DND-41 (cell line): ENCODE data around the gene VCP.

ENCODE experiments used
- ATAC-seq: fragments of 200-7000 bp; cut with Tn5 transposase; 3 replicates; pipeline ENCODE4 v1.9.1; 2021; ENCODE audit warnings: low read depth; ENCODE audit not compliant: insufficient read depth
- DNase-seq: peaks from one replicate; pipeline ENCODE4 v3.0.0-alpha.2; 2020
- H2AFZ ChIP-seq: 2 replicates; pipeline ENCODE4 v1.6.0; 2012; ENCODE audit warnings: low read depth, low read length
- H3K27ac ChIP-seq: 2 replicates; pipeline ENCODE4 v1.5.1; 2012; ENCODE audit warnings: low read length, inconsistent platforms
- H3K27me3 ChIP-seq: fragments of 200-600 bp; sonication (generic); 2 replicates; pipeline ENCODE4 v1.6.0; 2012; ENCODE audit warnings: low read length, mild to moderate bottlenecking, inconsistent platforms; ENCODE audit not compliant: insufficient read depth, poor library complexity
- H3K36me3 ChIP-seq: 2 replicates; pipeline ENCODE4 v1.5.1; 2012; ENCODE audit warnings: low read length, inconsistent platforms; ENCODE audit not compliant: insufficient read depth
- H3K4me1 ChIP-seq: 2 replicates; pipeline ENCODE4 v1.5.1; 2012; ENCODE audit warnings: mild to moderate bottlenecking, low read length; ENCODE audit not compliant: insufficient read depth
- H3K4me2 ChIP-seq: 2 replicates; pipeline ENCODE4 v1.6.0; 2012; ENCODE audit warnings: mild to moderate bottlenecking, moderate library complexity, low read length, inconsistent platforms; ENCODE audit not compliant: insufficient read depth
- H3K4me3 ChIP-seq, 2 experiments: fragments of 200-600 bp in 1 of 2; shearing (Covaris generic) in 1 of 2; 2 replicates each; pipeline ENCODE4 v1.5.1; 2012 to 2016; ENCODE audit warnings: inconsistent platforms in 2 of 2, low read length in 2 of 2, mild to moderate bottlenecking in 2 of 2, low read depth in 1 of 2, moderate library complexity in 1 of 2
- H3K79me2 ChIP-seq: 2 replicates; pipeline ENCODE4 v1.6.0; 2012; ENCODE audit warnings: low read length, inconsistent platforms; ENCODE audit not compliant: insufficient read depth
- H3K9ac ChIP-seq: 2 replicates; pipeline ENCODE4 v1.6.0; 2012; ENCODE audit warnings: low read depth, mild to moderate bottlenecking, inconsistent platforms, low read length, moderate library complexity
- H3K9me3 ChIP-seq: 2 replicates; pipeline ENCODE4 v1.5.1; 2012; ENCODE audit warnings: low read length, moderate library complexity, mild to moderate bottlenecking, inconsistent platforms; ENCODE audit not compliant: insufficient read depth, severe bottlenecking
- H4K20me1 ChIP-seq: 2 replicates; pipeline ENCODE4 v1.6.0; 2012; ENCODE audit warnings: low read length; ENCODE audit not compliant: insufficient read depth
- EZH2 ChIP-seq: IDR thresholded peaks from 3 replicates; pipeline ENCODE4 v1.6.1; 2012; ENCODE audit warnings: borderline replicate concordance, low read depth, mild to moderate bottlenecking, moderate library complexity, low read length, inconsistent platforms; ENCODE audit not compliant: severe bottlenecking
- TF ChIP-seq, protein P1 (sequence below): IDR thresholded peaks from 2 replicates; pipeline ENCODE4 v1.5.1; 2012; ENCODE audit warnings: borderline replicate concordance, low read length, moderate library complexity, mild to moderate bottlenecking; ENCODE audit not compliant: poor library complexity, severe bottlenecking; ENCODE audit errors: extremely low read depth

VCP gene

DNA sequence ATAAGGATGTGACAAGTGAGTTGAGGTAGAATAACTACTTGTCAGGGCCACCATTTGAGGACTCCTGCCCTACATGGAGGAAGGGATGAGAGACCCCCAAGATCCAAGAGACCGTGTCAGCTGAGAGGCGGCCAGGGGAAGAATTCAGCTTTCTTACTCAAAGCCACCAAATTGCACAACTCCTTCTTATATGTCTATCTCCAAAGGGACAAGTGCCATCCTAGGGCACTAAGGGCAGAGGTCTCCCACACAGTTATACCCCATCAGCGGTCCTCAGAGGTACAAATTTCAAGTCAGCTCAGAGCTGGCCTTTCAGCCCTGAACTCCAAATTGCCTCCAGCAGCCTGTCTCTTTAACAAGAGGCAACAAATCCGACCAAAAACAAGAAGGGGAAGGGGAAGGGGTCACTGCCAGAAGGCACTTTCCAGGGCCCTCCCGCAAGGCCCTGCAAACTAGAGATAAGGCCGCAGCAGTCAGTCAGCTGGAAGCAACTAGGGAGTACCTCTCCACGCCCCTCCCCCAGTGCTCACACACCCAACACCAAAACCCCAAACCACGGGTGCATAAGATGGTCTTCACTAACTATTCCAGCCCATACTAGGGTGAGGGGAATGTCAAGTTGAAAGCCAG, 36.6 kb upstream of the VCP start:
- Histone ChIP-seq H3K9ac (no peak overlapping the region), H3K79me2 (no peaks in the 10 kb centered on the region)

GRCh38 chr9:35108461-35108860, 36.0 kb upstream of the VCP start:
- no peaks in the 10 kb centered on the region; the same call in 1 of the 2 replicates for H3K36me3 ChIP-seq
- no peaks in the 10 kb centered on the region for H4K20me1 ChIP-seq
- no peaks in the 10 kb centered on the region for H3K79me2 ChIP-seq
- no peak overlapping the region for H3K9ac ChIP-seq
- no peaks in the 10 kb centered on the region for H3K27me3 ChIP-seq
- H3K4me2 ChIP-seq = no peak overlapping the region
- peaks cover 28% of the 10 kb centered on the region for H3K4me1 ChIP-seq
- no peak overlapping the region for H3K4me3 ChIP-seq
- H3K9me3 ChIP-seq = no peaks in the 10 kb centered on the region
- DNase-seq (no peak), ATAC-seq (no peak)
- H2AFZ ChIP-seq = no peak overlapping the region
- no peak for TF ChIP-seq EZH2
- TF ChIP-seq, protein P1, sequence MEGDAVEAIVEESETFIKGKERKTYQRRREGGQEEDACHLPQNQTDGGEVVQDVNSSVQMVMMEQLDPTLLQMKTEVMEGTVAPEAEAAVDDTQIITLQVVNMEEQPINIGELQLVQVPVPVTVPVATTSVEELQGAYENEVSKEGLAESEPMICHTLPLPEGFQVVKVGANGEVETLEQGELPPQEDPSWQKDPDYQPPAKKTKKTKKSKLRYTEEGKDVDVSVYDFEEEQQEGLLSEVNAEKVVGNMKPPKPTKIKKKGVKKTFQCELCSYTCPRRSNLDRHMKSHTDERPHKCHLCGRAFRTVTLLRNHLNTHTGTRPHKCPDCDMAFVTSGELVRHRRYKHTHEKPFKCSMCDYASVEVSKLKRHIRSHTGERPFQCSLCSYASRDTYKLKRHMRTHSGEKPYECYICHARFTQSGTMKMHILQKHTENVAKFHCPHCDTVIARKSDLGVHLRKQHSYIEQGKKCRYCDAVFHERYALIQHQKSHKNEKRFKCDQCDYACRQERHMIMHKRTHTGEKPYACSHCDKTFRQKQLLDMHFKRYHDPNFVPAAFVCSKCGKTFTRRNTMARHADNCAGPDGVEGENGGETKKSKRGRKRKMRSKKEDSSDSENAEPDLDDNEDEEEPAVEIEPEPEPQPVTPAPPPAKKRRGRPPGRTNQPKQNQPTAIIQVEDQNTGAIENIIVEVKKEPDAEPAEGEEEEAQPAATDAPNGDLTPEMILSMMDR = no peak
- H3K27ac ChIP-seq = no peak overlapping the region

More for the DNA sequence above, 36.6 kb upstream of the VCP start:
- no peak for ATAC-seq
- H3K36me3 ChIP-seq = no peaks in the 10 kb centered on the region; the same call in 1 of the 2 replicates
- no peak for TF ChIP-seq EZH2
- no peak overlapping the region for H2AFZ ChIP-seq
- H3K9me3 ChIP-seq = no peaks in the 10 kb centered on the region
- H3K4me2 ChIP-seq = no peak overlapping the region
- H4K20me1 ChIP-seq = no peaks in the 10 kb centered on the region
- H3K27me3 ChIP-seq = no peaks in the 10 kb centered on the region
- H3K27ac ChIP-seq = no peak overlapping the region
- no peak overlapping the region for H3K4me3 ChIP-seq
- DNase-seq = no peak
- peaks cover 28% of the 10 kb centered on the region for H3K4me1 ChIP-seq

DNA sequence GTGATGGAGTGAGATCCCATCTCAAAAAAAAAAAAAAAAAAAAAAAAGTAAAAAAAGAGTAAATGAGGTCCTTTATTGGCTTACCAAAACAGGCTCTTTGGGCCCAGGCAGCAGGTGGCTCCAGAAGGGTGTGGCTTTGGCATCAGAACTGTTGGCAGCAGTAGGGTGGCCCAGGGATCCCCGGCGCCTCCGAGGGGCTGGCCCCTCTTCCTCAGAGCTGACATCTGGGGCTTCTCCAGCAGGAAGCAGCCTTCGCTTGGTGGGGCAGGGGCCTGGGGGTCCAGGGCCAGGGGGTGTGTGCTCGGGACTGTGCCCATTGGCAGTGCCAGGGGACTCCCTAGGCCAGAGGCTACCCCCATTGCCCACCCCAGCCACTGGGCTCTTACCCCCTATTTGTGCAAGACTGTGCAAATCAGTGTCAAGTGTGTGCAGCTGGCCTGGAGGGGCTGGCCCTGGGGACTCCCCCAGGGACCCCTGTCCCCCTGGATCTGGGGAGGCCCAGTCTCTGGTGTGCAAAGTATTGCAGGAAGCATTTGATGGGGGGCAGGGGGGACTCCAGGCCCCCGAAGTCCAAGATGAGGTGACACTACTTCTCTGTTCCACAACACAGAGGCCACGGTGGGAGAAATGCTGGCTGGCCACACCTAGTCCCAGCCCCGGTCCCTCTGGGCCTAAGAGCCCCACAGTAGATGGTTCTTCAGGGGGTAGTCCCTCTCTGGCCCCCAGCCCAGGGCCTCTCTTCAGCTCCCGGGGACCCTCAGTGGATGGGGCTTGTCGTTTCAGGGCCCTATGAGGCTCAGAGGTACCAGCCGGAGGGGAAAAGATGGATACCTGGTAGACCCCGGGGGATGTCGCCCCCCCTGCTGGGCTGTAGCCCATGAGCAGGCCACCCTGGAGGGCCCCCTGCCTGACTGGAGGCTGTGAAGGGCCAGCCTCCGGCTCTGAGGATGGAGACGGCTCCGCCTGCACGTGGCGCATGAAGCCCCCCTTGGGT, 35.2 kb upstream of the VCP start:
- Histone ChIP-seq H3K79me2 (peaks cover 3% of the 10 kb centered on the region), H3K4me1 (peaks cover 32% of the 10 kb centered on the region), H3K27ac (no peak overlapping the region), H3K27me3 (no peaks in the 10 kb centered on the region), H3K36me3 (no peaks in the 10 kb centered on the region; the same call in 1 of the 2 replicates), H2AFZ (no peak overlapping the region), H4K20me1 (no peaks in the 10 kb centered on the region), H3K4me2 (no peak overlapping the region), H3K9ac (no peak overlapping the region), H3K9me3 (no peaks in the 10 kb centered on the region), H3K4me3 (no peak overlapping the region)
- ATAC-seq (no peak), DNase-seq (no peak)
- TF ChIP-seq, protein P1 = no peak

- TF ChIP-seq, protein P1 = no peak
- no peak for TF ChIP-seq EZH2
- H3K27me3 ChIP-seq = no peaks in the 10 kb centered on the region
- DNase-seq (no peak), ATAC-seq (no peak)
- no peaks in the 10 kb centered on the region for H4K20me1 ChIP-seq
- no peak overlapping the region for H3K9ac ChIP-seq
- no peaks in the 10 kb centered on the region for H3K9me3 ChIP-seq
- H3K4me3 ChIP-seq = no peak overlapping the region
- H2AFZ ChIP-seq = no peak overlapping the region
- peaks cover 6% of the 10 kb centered on the region for H3K36me3 ChIP-seq
- H3K27ac ChIP-seq = no peak overlapping the region
- peaks cover 15% of the 10 kb centered on the region for H3K79me2 ChIP-seq
- H3K4me1 ChIP-seq = peaks cover 37% of the 10 kb centered on the region
- H3K4me2 ChIP-seq = no peak overlapping the region
Observed at GRCh38 chr9:35106343-35106730, 33.9 kb upstream of the VCP start.
